HepG2 (cell line): ENCODE measurements around the gene SMYD4. TPM values are rescaled to one million over a fixed set of nuclear protein-coding genes. Genes with fewer than 3 reads are reported as not detected.

Source experiments
- ATAC-seq: fragments of 200-7000 bp; cut with Tn5 transposase; 3 replicates; pipeline ENCODE4 v1.9.1; 2020; ENCODE audit warnings: mild to moderate bottlenecking, moderate library complexity
- BruUV-seq: library from RNA; stranded (reverse); fragments of 400-500 nt; replicated peaks from 2 replicates; lab custom pipeline; 2021; lab: Mats Ljungman, UMichigan
- CTCF ChIA-PET: fragments of 300-600 bp; formaldehyde crosslinking; extraction: SDS; loops from one replicate; lab custom pipeline; 2021; ENCODE audit warnings: low total read pairs, inconsistent platforms, low intra/inter-chr PET ratio; lab: Yijun Ruan, JAX
- POLR2A ChIA-PET: fragments of 350-600 bp; sonication (Branson Sonifier 250); formaldehyde crosslinking; loops from one replicate; lab custom pipeline; 2020; ENCODE audit warnings: antibody characterized with exemption, inconsistent platforms; lab: Yijun Ruan, JAX
- DNase-seq: peaks from one replicate; pipeline ENCODE4 v3.0.0-alpha.2; 2015; ENCODE audit warnings: low spot score
- FAIRE-seq: peaks from 3 replicates; lab custom pipeline; 2011; peaks lifted over from hg19 to GRCh38; lab: Jason Lieb, UNC
- H2AFZ ChIP-seq: one replicate; pipeline ENCODE4 v1.6.1; 2011; ENCODE audit warnings: low read length, inconsistent platforms
- H3K27ac ChIP-seq: fragments of 300-600 bp; 3 replicates; pipeline ENCODE4 v1.8.0; 2011; ENCODE audit warnings: mixed run types, mild to moderate bottlenecking, mixed read lengths, low read length, inconsistent platforms; ENCODE audit not compliant: insufficient read depth; ENCODE audit errors: extremely low read length
- H3K27me3 ChIP-seq, 2 experiments: fragments of 200-600 bp in 1 of 2; 2 replicates in 1 of 2; 3 replicates in 1 of 2; pipeline versions ENCODE4 v1.6.0 to v1.8.0; 2011; ENCODE audit warnings: low read length in 2 of 2, mild to moderate bottlenecking in 2 of 2, moderate library complexity in 2 of 2, inconsistent platforms in 1 of 2; ENCODE audit not compliant: insufficient read depth in 2 of 2, control insufficient read depth in 1 of 2
- H3K36me3 ChIP-seq, 2 experiments: fragments of 200-600 bp in 1 of 2; replicated peaks in 1 of 2; 2 replicates in 1 of 2; 3 replicates in 1 of 2; pipeline versions ENCODE4 v1.5.1 to v1.8.0; 2011; ENCODE audit warnings: low read length in 2 of 2, inconsistent platforms in 1 of 2; ENCODE audit not compliant: insufficient read depth in 2 of 2, control insufficient read depth in 1 of 2
- H3K4me1 ChIP-seq: 2 replicates; pipeline ENCODE4 v1.5.1; 2012; ENCODE audit warnings: low read length, inconsistent platforms; ENCODE audit not compliant: insufficient read depth
- H3K4me2 ChIP-seq: 2 replicates; pipeline ENCODE4 v1.6.0; 2011; ENCODE audit warnings: low read depth, low read length, inconsistent platforms
- H3K4me3 ChIP-seq, 3 experiments: fragments of 200-600 bp in 1 of 3; sonication (generic), shearing (Covaris generic) in 1 of 3; replicated peaks in 1 of 3; 2 replicates each; pipeline ENCODE4 v1.5.1; 2011 to 2016; ENCODE audit warnings: low read length in 3 of 3, inconsistent platforms in 2 of 3, low read depth in 2 of 3, mild to moderate bottlenecking in 2 of 3, control low read depth in 1 of 3, mixed read lengths in 1 of 3; ENCODE audit not compliant: insufficient read depth in 1 of 3
- H3K79me2 ChIP-seq: one replicate; pipeline ENCODE4 v1.6.1; 2011; ENCODE audit warnings: low read length, inconsistent platforms; ENCODE audit not compliant: insufficient read depth
- H3K9ac ChIP-seq: 2 replicates; pipeline ENCODE4 v1.6.0; 2011; ENCODE audit warnings: mild to moderate bottlenecking, low read depth, low read length, inconsistent platforms; ENCODE audit not compliant: insufficient read depth
- H3K9me3 ChIP-seq: 2 replicates; pipeline ENCODE4 v1.5.1; 2012; ENCODE audit warnings: mild to moderate bottlenecking, low read length
- H4K20me1 ChIP-seq: 2 replicates; pipeline ENCODE4 v1.6.0; 2011; ENCODE audit warnings: inconsistent platforms, mild to moderate bottlenecking, low read length, moderate library complexity; ENCODE audit not compliant: insufficient read depth
- CBX1 ChIP-seq: IDR thresholded peaks from one replicate; pipeline ENCODE4 v1.6.1; 2016; ENCODE audit warnings: antibody characterized with exemption, low read depth
- HOXA3 ChIP-seq: sonication (generic); formaldehyde crosslinking; IDR thresholded peaks from 2 replicates; pipeline ENCODE4 v1.5.0; 2020; ENCODE audit warnings: missing genetic modification reagents
- MLLT10 ChIP-seq: sonication (generic); formaldehyde crosslinking; IDR thresholded peaks from 2 replicates; pipeline ENCODE4 v1.4.0; 2020; ENCODE audit warnings: missing genetic modification reagents
- NR2F2 ChIP-seq: IDR thresholded peaks from 2 replicates; pipeline ENCODE4 v1.6.1; 2012; ENCODE audit warnings: low read depth, inconsistent platforms, borderline replicate concordance
- SRY ChIP-seq: sonication (generic); formaldehyde crosslinking; IDR thresholded peaks from 2 replicates; pipeline ENCODE4 v1.8.0; 2022; ENCODE audit warnings: mild to moderate bottlenecking, missing genetic modification reagents
- ZNF234 ChIP-seq: sonication (generic); formaldehyde crosslinking; conservative IDR thresholded peaks from 2 replicates; pipeline ENCODE4 v1.5.1; 2020; ENCODE audit warnings: mild to moderate bottlenecking, missing genetic modification reagents
- ZNF333 ChIP-seq: sonication (generic); formaldehyde crosslinking; IDR thresholded peaks from 2 replicates; pipeline ENCODE4 v1.4.0; 2020; ENCODE audit warnings: mild to moderate bottlenecking, missing genetic modification reagents, borderline replicate concordance
- ZNF343 ChIP-seq: sonication (generic); formaldehyde crosslinking; IDR thresholded peaks from 2 replicates; pipeline ENCODE4 v1.4.0; 2020; ENCODE audit warnings: mild to moderate bottlenecking, missing genetic modification reagents
- ZNF660 ChIP-seq: sonication (generic); formaldehyde crosslinking; IDR thresholded peaks from 2 replicates; pipeline ENCODE4 v1.5.1; 2020; ENCODE audit warnings: mild to moderate bottlenecking, low read depth, missing genetic modification reagents, borderline replicate concordance
- ZNF883 ChIP-seq: sonication (generic); formaldehyde crosslinking; IDR thresholded peaks from 2 replicates; pipeline ENCODE4 v1.5.1; 2020; ENCODE audit warnings: mild to moderate bottlenecking, missing genetic modification reagents; ENCODE audit errors: not compliant biosample characterization
- WGBS: methylation state at CpG from one replicate; pipeline ENCODE4 v1.1.6; 2017; ENCODE audit warnings: low lambda C conversion rate; 5-methylcytosine and 5-hydroxymethylcytosine counted together
- in situ Hi-C: cut with HindIII; loops from 2 replicates; pipeline ENCODE4 v1.10.0; 2017; ENCODE audit warnings: low pct_unique_long_range_greater_than_20kb; ENCODE audit not compliant: extremely low pct_ligation_motif_present
- intact Hi-C: fragments of 100-400 bp; cut with micrococcal nuclease; formaldehyde crosslinking; loops from one replicate; pipeline ENCODE4 v1.10.0; 2022; ENCODE audit not compliant: unreplicated experiment
- polyA plus RNA-seq, 8 experiments: library from polyadenylated mRNA; depleted of rRNA in 3 of 8; stranded (reverse) in 7 of 8; unstranded in 1 of 8; fragments of >200 nt; fragmentation: Illumina TruSeq in 4 of 8; extraction: Trizol in 4 of 8; gene quantifications; 2 replicates each; pipeline versions ENCODE4 v1.2.1 to v1.2.3, GENCODE V29; 2011 to 2016; ENCODE audit warnings: low read depth in 4 of 8, missing spikeins in 1 of 8, mixed read lengths in 1 of 8; ENCODE audit not compliant: insufficient read depth in 1 of 8
- total RNA-seq, 5 experiments: library from RNA; depleted of rRNA; stranded (reverse); fragments of >200 nt; fragmentation: Illumina TruSeq; extraction: Trizol; gene quantifications; 2 replicates each; pipeline ENCODE4 v1.2.3, GENCODE V29; 2016; ENCODE audit warnings: low read depth in 1 of 5
- TF ChIP-seq, protein P1 (sequence below): sonication (generic); formaldehyde crosslinking; IDR thresholded peaks from 2 replicates; pipeline ENCODE4 v1.8.1; 2022; ENCODE audit warnings: mild to moderate bottlenecking, missing genetic modification reagents
- TF ChIP-seq, protein P2 (sequence below): sonication (generic); formaldehyde crosslinking; conservative IDR thresholded peaks from 2 replicates; pipeline ENCODE4 v1.5.0; 2020; ENCODE audit warnings: missing genetic modification reagents
- TF ChIP-seq, protein P3 (sequence below): sonication (generic); formaldehyde crosslinking; IDR thresholded peaks from 2 replicates; pipeline ENCODE4 v1.4.0; 2020; ENCODE audit warnings: mild to moderate bottlenecking, missing genetic modification reagents
- TF ChIP-seq, protein P4 (sequence below): sonication (generic); formaldehyde crosslinking; IDR thresholded peaks from 2 replicates; pipeline ENCODE4 v1.8.0; 2022; ENCODE audit warnings: mild to moderate bottlenecking, missing genetic modification reagents
- TF ChIP-seq, protein P5 (sequence below): sonication (generic); formaldehyde crosslinking; IDR thresholded peaks from 2 replicates; pipeline ENCODE4 v1.4.0; 2020; ENCODE audit warnings: mild to moderate bottlenecking, missing genetic modification reagents

SMYD4 gene
- total and polyA plus RNA-seq, 2 of the 13 experiments (the other 11 are each of a cell fraction or from before 2014, with no cell fraction given) = 7.4 to 11.3 TPM

DNA sequence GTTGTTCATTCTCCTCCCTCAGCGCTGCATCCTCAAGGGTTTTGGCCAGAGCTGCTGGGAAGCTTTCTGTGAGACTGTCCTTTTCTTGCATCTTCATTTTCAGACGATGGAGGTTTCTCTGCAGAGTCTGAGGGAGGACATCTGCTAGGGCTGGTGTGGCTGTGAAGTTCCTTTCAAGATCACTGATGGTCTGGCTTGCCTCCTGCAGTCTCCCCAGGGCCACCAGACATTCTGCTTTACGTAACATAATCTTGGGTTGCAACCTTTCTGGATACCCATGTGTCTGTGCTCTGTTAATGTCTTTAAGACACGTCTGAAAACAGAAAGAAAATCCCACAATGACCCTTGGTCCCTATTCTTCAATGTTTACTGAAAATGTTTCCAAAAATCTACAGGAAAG, 29.0 kb downstream of the SMYD4 start:
- Histone ChIP-seq H3K4me3 (no peak overlapping the region), H2AFZ (no peak overlapping the region), H3K4me2 (no peak overlapping the region), H3K4me1 (peaks cover 11% of the 10 kb centered on the region), H4K20me1 (no peaks in the 10 kb centered on the region), H3K9me3 (no peaks in the 10 kb centered on the region), H3K27me3 (no peaks in the 10 kb centered on the region), H3K36me3 (peaks cover 8 to 47% of the 10 kb centered on the region in 2 experiments), H3K9ac (no peak overlapping the region), H3K27ac (no peak overlapping the region), H3K79me2 (no peaks in the 10 kb centered on the region)
- 96% methylated on average over 4 of the region's 4 CpGs for WGBS
- in situ Hi-C loops = no loop called here
- POLR2A ChIA-PET = no interaction called here
- no peak for ATAC-seq
- no peak for DNase-seq
- CTCF ChIA-PET = no interaction called here
- FAIRE-seq = no peak
- intact Hi-C loops = no loop called here
- no TSS peak for BruUV-seq
- TF ChIP-seq MLLT10 (CRISPR knock-in tag) (no peak), ZNF883 (CRISPR knock-in tag) (no peak)
- TF ChIP-seq, protein P1, sequence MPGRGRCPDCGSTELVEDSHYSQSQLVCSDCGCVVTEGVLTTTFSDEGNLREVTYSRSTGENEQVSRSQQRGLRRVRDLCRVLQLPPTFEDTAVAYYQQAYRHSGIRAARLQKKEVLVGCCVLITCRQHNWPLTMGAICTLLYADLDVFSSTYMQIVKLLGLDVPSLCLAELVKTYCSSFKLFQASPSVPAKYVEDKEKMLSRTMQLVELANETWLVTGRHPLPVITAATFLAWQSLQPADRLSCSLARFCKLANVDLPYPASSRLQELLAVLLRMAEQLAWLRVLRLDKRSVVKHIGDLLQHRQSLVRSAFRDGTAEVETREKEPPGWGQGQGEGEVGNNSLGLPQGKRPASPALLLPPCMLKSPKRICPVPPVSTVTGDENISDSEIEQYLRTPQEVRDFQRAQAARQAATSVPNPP = no peak
- TF ChIP-seq, all 625 proteins: peak for 0

DNA sequence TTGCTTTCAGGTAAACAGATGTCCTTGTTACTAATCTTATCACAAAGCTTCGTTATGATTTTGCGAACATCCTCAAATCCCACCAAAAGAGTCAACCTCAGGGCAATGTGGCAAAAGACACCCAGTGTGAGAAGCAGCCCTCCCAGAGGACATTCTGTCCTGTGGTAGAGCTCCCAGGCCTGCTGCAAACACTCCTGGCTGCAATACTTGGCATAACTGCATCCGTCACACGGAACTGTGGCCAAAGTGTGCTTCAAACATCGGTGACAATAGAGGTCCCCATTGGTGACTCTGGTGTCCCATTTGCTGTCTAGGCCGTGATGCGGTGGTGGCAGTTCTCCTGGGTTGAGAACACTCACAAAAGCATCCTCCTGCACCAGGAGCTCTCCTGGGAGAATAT, 29.5 kb downstream of the SMYD4 start:
- TSS peak; percentile 67 for BruUV-seq
- in situ Hi-C loops (no loop called here), intact Hi-C loops (no loop called here)
- FAIRE-seq (no peak), ATAC-seq (no peak), DNase-seq (no peak)
- Histone ChIP-seq H3K79me2 (no peaks in the 10 kb centered on the region), H3K27ac (no peak overlapping the region), H3K4me1 (peaks cover 11% of the 10 kb centered on the region), H3K9me3 (no peaks in the 10 kb centered on the region), H3K9ac (no peak overlapping the region), H3K4me2 (no peak overlapping the region), H3K27me3 (no peaks in the 10 kb centered on the region), H3K4me3 (no peak overlapping the region), H3K36me3 (peaks cover 8 to 47% of the 10 kb centered on the region in 2 experiments), H2AFZ (no peak overlapping the region), H4K20me1 (no peaks in the 10 kb centered on the region)
- ChIA-PET POLR2A (no interaction called here), CTCF (no interaction called here)
- WGBS = over 99% methylated on average over 5 of the region's 7 CpGs
- TF ChIP-seq HOXA3 (CRISPR knock-in tag) (no peak), NR2F2 (no peak), ZNF234 (no peak), ZNF660 (CRISPR knock-in tag) (no peak), ZNF333 (no peak), SRY (CRISPR knock-in tag) (no peak), ZNF343 (CRISPR knock-in tag) (no peak), CBX1 (no peak)
- TF ChIP-seq, protein P2, sequence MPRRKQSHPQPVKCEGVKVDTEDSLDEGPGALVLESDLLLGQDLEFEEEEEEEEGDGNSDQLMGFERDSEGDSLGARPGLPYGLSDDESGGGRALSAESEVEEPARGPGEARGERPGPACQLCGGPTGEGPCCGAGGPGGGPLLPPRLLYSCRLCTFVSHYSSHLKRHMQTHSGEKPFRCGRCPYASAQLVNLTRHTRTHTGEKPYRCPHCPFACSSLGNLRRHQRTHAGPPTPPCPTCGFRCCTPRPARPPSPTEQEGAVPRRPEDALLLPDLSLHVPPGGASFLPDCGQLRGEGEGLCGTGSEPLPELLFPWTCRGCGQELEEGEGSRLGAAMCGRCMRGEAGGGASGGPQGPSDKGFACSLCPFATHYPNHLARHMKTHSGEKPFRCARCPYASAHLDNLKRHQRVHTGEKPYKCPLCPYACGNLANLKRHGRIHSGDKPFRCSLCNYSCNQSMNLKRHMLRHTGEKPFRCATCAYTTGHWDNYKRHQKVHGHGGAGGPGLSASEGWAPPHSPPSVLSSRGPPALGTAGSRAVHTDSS (CRISPR knock-in tag) = no peak
- TF ChIP-seq, protein P3, sequence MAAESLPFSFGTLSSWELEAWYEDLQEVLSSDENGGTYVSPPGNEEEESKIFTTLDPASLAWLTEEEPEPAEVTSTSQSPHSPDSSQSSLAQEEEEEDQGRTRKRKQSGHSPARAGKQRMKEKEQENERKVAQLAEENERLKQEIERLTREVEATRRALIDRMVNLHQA (CRISPR knock-in tag) = no peak
- TF ChIP-seq, protein P4, sequence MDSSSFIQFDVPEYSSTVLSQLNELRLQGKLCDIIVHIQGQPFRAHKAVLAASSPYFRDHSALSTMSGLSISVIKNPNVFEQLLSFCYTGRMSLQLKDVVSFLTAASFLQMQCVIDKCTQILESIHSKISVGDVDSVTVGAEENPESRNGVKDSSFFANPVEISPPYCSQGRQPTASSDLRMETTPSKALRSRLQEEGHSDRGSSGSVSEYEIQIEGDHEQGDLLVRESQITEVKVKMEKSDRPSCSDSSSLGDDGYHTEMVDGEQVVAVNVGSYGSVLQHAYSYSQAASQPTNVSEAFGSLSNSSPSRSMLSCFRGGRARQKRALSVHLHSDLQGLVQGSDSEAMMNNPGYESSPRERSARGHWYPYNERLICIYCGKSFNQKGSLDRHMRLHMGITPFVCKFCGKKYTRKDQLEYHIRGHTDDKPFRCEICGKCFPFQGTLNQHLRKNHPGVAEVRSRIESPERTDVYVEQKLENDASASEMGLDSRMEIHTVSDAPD = no peak
- TF ChIP-seq, protein P5, sequence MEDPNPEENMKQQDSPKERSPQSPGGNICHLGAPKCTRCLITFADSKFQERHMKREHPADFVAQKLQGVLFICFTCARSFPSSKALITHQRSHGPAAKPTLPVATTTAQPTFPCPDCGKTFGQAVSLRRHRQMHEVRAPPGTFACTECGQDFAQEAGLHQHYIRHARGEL (CRISPR knock-in tag) = no peak
